Right lobe of liver (tissue), 4 donors: ENCODE results near the gene APOL3.
"Not testable (repeated sequence)": the region's sequence is repeated elsewhere in the genome, so short reads cannot be mapped to it uniquely, and the experiment has no call there.

Source experiments
- POLR2A ChIP-seq: fragments of 450-650 bp; IDR thresholded peaks from one replicate; pipeline ENCODE4 v1.6.1; 2017; ENCODE audit warnings: antibody characterized with exemption, mild to moderate bottlenecking
- TF ChIP-seq, protein P1 (sequence below), 4 donors: fragments of 200-600 bp in 3 of 4; fragments of 450-650 bp in 1 of 4; IDR thresholded peaks; one replicate each; pipeline versions ENCODE4 v1.5.1 to v1.8.0; 2016 to 2022; ENCODE audit warnings: antibody characterized with exemption in 4 of 4, mild to moderate bottlenecking in 2 of 4
- donor health status: DM: no; HTN: no; CAD: no.
- donor health status: DM: no; HTN: no; CAD: no.
- donor health status: DM: no; HTN: yes; CAD: no.

DNA sequence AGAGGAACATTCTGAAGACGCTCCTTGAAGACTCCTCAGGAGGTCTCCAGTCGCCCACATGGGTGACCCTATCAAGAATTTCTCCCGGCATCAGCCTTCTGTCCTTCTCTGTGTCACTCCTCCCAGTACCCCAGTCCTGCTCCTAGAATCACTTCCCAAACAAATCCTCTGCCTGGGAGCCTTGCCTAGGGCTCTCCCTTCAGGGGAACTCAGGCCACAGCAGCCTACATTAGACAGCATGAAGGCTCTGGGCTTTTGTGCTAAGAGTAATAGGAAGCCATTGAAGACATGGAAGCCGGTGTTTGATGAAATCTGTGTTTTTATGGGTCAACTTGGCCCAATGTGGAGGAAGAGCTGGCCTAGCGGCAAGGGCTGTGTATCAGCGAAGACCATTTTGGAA lies 27.3 kb upstream of the APOL3 start:
- TF ChIP-seq, protein P1, sequence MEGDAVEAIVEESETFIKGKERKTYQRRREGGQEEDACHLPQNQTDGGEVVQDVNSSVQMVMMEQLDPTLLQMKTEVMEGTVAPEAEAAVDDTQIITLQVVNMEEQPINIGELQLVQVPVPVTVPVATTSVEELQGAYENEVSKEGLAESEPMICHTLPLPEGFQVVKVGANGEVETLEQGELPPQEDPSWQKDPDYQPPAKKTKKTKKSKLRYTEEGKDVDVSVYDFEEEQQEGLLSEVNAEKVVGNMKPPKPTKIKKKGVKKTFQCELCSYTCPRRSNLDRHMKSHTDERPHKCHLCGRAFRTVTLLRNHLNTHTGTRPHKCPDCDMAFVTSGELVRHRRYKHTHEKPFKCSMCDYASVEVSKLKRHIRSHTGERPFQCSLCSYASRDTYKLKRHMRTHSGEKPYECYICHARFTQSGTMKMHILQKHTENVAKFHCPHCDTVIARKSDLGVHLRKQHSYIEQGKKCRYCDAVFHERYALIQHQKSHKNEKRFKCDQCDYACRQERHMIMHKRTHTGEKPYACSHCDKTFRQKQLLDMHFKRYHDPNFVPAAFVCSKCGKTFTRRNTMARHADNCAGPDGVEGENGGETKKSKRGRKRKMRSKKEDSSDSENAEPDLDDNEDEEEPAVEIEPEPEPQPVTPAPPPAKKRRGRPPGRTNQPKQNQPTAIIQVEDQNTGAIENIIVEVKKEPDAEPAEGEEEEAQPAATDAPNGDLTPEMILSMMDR (IDR thresholded peaks at IDR 0.05): not testable (repeated sequence)
- not testable (repeated sequence) for TF ChIP-seq POLR2A
